ENCODE results near the gene BANF2. TPM values are rescaled to one million over a fixed set of nuclear protein-coding genes. Genes with fewer than 3 reads are reported as not detected.
A peak's percentile ranks its signal among the peaks of the same experiment; 100 is the strongest.

The BANF2 gene
- total and polyA plus RNA-seq, 2 of the 13 experiments (the other 11 are each of a cell fraction or from before 2014, with no cell fraction given) = 0.35 TPM; not detected in 1

DNA sequence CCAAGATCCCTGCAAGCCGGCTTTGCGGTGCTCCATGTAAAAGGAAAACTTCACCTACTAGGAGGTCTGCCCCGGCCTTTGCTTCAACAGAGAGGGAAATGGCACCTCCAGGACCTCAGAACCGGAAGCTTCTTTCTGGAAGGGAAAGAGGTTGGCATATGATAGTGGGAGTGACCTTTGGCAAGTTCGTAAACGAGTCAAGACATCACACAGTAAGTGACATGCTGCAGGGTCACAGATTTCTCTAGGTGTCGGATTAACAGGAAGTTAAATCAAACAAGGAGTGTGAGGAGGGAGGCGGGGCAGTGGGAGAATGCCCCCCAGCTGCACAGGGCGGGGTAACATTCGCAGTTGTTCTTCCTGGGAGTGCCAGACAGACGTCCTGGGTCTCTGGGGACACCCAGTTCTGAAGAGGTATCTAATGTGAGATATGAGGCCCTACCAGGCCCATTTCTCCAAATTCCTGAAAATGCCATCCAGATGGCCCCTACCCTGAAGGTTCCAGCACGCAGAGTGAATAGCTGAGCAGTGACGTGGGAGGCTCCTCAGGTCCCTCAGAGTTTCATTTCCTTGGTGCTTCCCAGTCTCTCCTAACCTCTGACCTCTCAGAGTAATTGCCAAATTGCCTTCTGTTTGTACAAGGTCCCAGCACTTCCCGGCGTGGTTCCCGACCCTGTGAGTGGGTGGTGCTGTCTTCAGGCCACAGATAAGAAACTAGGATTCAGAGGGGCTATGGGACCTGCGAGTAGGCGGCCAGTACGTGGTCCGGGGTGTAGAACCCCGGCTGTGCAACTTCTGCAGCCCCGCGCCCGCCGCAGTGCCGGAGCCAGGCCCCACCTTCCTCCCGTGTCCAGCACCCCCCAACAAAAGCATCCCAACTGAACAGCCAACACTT lies 19.6 kb upstream of the BANF2 start (continued):
- TF ChIP-seq ARHGAP35 (CRISPR knock-in tag; IDR thresholded peaks at IDR 0.05; ENCODE audit: borderline replicate concordance) (no peak), NFRKB (IDR thresholded peaks at IDR 0.05) (no peak), GPN1 (CRISPR knock-in tag; IDR thresholded peaks at IDR 0.05; ENCODE audit: borderline replicate concordance) (no peak), TP53 (CRISPR knock-in tag; conservative IDR thresholded peaks at IDR 0.05) (no peak; the same call in 1 of the 2 replicates), NFYC (CRISPR knock-in tag; IDR thresholded peaks at IDR 0.05) (no peak), RFX5 (IDR thresholded peaks at IDR 0.05; ENCODE audit: low read depth, low read length) (no peak), ZBTB25 (CRISPR knock-in tag; IDR thresholded peaks at IDR 0.05) (no peak), KLF12 (CRISPR knock-in tag; IDR thresholded peaks at IDR 0.05; ENCODE audit: borderline replicate concordance) (peak; percentile 83), DMTF1 (CRISPR knock-in tag; IDR thresholded peaks at IDR 0.05) (no peak), U2AF1 (optimal IDR thresholded peaks at IDR 0.05; ENCODE audit: low read depth, low read length) (no peak), RXRA (CRISPR knock-in tag; IDR thresholded peaks at IDR 0.05) (peak; percentile 68; the same call in 1 of the 2 replicates), ZNF563 (CRISPR knock-in tag; IDR thresholded peaks at IDR 0.05) (no peak; the same call in 1 of the 2 replicates), HDAC2 (CRISPR knock-in tag; IDR thresholded peaks at IDR 0.05) (peak; percentile 94), FOXA1 (IDR thresholded peaks at IDR 0.05) (no peak), FOXA1 (CRISPR knock-in tag; IDR thresholded peaks at IDR 0.05) (peak; percentile 51), XBP1 (CRISPR knock-in tag; IDR thresholded peaks at IDR 0.05) (no peak), ZNF7 (CRISPR knock-in tag; IDR thresholded peaks at IDR 0.05) (no peak)
- TF ChIP-seq, protein P1, sequence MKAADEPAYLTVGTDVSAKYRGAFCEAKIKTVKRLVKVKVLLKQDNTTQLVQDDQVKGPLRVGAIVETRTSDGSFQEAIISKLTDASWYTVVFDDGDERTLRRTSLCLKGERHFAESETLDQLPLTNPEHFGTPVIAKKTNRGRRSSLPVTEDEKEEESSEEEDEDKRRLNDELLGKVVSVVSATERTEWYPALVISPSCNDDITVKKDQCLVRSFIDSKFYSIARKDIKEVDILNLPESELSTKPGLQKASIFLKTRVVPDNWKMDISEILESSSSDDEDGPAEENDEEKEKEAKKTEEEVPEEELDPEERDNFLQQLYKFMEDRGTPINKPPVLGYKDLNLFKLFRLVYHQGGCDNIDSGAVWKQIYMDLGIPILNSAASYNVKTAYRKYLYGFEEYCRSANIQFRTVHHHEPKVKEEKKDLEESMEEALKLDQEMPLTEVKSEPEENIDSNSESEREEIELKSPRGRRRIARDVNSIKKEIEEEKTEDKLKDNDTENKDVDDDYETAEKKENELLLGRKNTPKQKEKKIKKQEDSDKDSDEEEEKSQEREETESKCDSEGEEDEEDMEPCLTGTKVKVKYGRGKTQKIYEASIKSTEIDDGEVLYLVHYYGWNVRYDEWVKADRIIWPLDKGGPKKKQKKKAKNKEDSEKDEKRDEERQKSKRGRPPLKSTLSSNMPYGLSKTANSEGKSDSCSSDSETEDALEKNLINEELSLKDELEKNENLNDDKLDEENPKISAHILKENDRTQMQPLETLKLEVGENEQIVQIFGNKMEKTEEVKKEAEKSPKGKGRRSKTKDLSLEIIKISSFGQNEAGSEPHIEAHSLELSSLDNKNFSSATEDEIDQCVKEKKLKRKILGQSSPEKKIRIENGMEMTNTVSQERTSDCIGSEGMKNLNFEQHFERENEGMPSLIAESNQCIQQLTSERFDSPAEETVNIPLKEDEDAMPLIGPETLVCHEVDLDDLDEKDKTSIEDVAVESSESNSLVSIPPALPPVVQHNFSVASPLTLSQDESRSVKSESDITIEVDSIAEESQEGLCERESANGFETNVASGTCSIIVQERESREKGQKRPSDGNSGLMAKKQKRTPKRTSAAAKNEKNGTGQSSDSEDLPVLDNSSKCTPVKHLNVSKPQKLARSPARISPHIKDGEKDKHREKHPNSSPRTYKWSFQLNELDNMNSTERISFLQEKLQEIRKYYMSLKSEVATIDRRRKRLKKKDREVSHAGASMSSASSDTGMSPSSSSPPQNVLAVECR (CRISPR knock-in tag; IDR thresholded peaks at IDR 0.05; ENCODE audit: borderline replicate concordance) = peak; percentile 25
- TF ChIP-seq, protein P2, sequence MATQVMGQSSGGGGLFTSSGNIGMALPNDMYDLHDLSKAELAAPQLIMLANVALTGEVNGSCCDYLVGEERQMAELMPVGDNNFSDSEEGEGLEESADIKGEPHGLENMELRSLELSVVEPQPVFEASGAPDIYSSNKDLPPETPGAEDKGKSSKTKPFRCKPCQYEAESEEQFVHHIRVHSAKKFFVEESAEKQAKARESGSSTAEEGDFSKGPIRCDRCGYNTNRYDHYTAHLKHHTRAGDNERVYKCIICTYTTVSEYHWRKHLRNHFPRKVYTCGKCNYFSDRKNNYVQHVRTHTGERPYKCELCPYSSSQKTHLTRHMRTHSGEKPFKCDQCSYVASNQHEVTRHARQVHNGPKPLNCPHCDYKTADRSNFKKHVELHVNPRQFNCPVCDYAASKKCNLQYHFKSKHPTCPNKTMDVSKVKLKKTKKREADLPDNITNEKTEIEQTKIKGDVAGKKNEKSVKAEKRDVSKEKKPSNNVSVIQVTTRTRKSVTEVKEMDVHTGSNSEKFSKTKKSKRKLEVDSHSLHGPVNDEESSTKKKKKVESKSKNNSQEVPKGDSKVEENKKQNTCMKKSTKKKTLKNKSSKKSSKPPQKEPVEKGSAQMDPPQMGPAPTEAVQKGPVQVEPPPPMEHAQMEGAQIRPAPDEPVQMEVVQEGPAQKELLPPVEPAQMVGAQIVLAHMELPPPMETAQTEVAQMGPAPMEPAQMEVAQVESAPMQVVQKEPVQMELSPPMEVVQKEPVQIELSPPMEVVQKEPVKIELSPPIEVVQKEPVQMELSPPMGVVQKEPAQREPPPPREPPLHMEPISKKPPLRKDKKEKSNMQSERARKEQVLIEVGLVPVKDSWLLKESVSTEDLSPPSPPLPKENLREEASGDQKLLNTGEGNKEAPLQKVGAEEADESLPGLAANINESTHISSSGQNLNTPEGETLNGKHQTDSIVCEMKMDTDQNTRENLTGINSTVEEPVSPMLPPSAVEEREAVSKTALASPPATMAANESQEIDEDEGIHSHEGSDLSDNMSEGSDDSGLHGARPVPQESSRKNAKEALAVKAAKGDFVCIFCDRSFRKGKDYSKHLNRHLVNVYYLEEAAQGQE (IDR thresholded peaks at IDR 0.05; ENCODE audit: borderline replicate concordance in 1 of 2, low read depth in 1 of 2, low read length in 2 of 2) = no peak; a peak in 1 of 4 replicates

Measured in HepG2 (cell line).